Transverse colon (tissue), 4 donors: Measurements from ENCODE around the gene CD72.

Source experiments
- EP300 ChIP-seq: sonication (generic); formaldehyde crosslinking; IDR thresholded peaks from one replicate; pipeline ENCODE4 v1.6.1; 2017; ENCODE audit warnings: antibody characterized with exemption, low read depth
- POLR2A ChIP-seq: fragments of 450-650 bp; IDR thresholded peaks from one replicate; pipeline ENCODE4 v1.6.1; 2016; ENCODE audit warnings: antibody characterized with exemption, mild to moderate bottlenecking, moderate library complexity
- POLR2AphosphoS5 ChIP-seq, 3 donors: sonication (generic); formaldehyde crosslinking; IDR thresholded peaks; one replicate each; pipeline ENCODE4 v1.6.1; 2016; ENCODE audit warnings: antibody characterized with exemption in 3 of 3
- TF ChIP-seq, protein P1 (sequence below), 5 experiments: fragments of 200-600 bp in 3 of 5; fragments of 450-650 bp in 2 of 5; sonication (generic) in 3 of 5; IDR thresholded peaks; 1 replicate in 2 of 5; 2 replicates in 3 of 5; pipeline ENCODE4 v1.5.1; 2016 to 2017; ENCODE audit warnings: antibody characterized with exemption in 5 of 5, inconsistent platforms in 3 of 5, mild to moderate bottlenecking in 2 of 5, moderate library complexity in 1 of 5

DNA sequence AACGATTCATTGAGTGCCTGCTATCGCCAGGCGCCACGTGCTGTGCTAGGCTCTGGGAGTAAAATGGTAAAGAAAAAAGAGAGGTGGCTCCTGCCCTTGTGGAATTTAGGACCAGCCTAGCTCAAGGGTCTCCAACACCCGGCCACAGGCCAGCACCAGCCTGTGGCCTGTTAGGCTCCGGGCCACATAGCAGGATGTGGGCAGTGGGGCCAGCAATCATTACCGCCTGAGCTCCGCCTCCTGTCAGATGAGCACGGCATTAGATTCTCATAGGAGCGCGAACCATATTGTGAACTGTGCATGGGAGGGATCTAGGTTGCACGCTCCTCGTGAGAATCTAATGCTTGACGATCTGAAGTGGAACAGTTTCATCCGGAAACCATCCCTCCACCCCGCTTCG, 38.1 kb upstream of the CD72 start:
- TF ChIP-seq POLR2A: no peak
- TF ChIP-seq, protein P1, sequence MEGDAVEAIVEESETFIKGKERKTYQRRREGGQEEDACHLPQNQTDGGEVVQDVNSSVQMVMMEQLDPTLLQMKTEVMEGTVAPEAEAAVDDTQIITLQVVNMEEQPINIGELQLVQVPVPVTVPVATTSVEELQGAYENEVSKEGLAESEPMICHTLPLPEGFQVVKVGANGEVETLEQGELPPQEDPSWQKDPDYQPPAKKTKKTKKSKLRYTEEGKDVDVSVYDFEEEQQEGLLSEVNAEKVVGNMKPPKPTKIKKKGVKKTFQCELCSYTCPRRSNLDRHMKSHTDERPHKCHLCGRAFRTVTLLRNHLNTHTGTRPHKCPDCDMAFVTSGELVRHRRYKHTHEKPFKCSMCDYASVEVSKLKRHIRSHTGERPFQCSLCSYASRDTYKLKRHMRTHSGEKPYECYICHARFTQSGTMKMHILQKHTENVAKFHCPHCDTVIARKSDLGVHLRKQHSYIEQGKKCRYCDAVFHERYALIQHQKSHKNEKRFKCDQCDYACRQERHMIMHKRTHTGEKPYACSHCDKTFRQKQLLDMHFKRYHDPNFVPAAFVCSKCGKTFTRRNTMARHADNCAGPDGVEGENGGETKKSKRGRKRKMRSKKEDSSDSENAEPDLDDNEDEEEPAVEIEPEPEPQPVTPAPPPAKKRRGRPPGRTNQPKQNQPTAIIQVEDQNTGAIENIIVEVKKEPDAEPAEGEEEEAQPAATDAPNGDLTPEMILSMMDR (IDR thresholded peaks at IDR 0.05): no peak
- TF ChIP-seq POLR2AphosphoS5 (IDR thresholded peaks at IDR 0.05): no peak
- no peak for TF ChIP-seq EP300
